Measurements from ENCODE around the gene ADORA1. TPM values are rescaled to one million over a fixed set of nuclear protein-coding genes. Genes with fewer than 3 reads are reported as not detected.

Gene ADORA1
- total and polyA plus RNA-seq, 2 donors = 0.28 to 0.64 TPM

- Histone ChIP-seq H3K36me3 (ENCODE audit: control insufficient read depth in 2 of 2, insufficient read depth in 2 of 2, low read length in 1 of 2) (no peaks in the 10 kb centered on the region), H3K27ac (ENCODE audit: low read depth in 1 of 2, low read length in 1 of 2) (no peak overlapping the region), H3K27me3 (ENCODE audit: control insufficient read depth in 2 of 2, insufficient read depth in 1 of 2, low read length in 1 of 2) (peaks cover 0 to 4% of the 10 kb centered on the region in 2 donors), H3K4me1 (ENCODE audit: control insufficient read depth in 2 of 2, insufficient read depth in 2 of 2, low read length in 2 of 2) (no peaks in the 10 kb centered on the region), H3K9me3 (ENCODE audit: control insufficient read depth in 2 of 2, insufficient read depth in 1 of 2, low read length in 1 of 2) (no peaks in the 10 kb centered on the region), H3K4me3 (ENCODE audit: low read length in 2 of 2) (no peak overlapping the region)
- DNase-seq (ENCODE audit: low read depth in 6 of 9, low spot score in 9 of 9) = no peak
- 90% methylated on average over 6 of the region's 6 CpGs for WGBS
These were observed 25.5 kb upstream of the ADORA1 start for GRCh38 chr1:203101813-203102634.

- H3K4me3 ChIP-seq (ENCODE audit: low read length in 2 of 2) = no peak overlapping the region
- no peak for DNase-seq (ENCODE audit: low read depth in 6 of 9, low spot score in 9 of 9)
- H3K9me3 ChIP-seq (ENCODE audit: control insufficient read depth in 2 of 2, insufficient read depth in 1 of 2, low read length in 1 of 2) = no peaks in the 10 kb centered on the region
- WGBS = 87% methylated on average over 4 of the region's 4 CpGs
- H3K27me3 ChIP-seq (ENCODE audit: control insufficient read depth in 2 of 2, insufficient read depth in 1 of 2, low read length in 1 of 2) = peaks cover 0 to 4% of the 10 kb centered on the region in 2 donors
- H3K27ac ChIP-seq (ENCODE audit: low read depth in 1 of 2, low read length in 1 of 2) = no peak overlapping the region
- H3K4me1 ChIP-seq (ENCODE audit: control insufficient read depth in 2 of 2, insufficient read depth in 2 of 2, low read length in 2 of 2) = no peaks in the 10 kb centered on the region
- no peaks in the 10 kb centered on the region for H3K36me3 ChIP-seq (ENCODE audit: control insufficient read depth in 2 of 2, insufficient read depth in 2 of 2, low read length in 1 of 2)
These were observed 24.3 kb upstream of the ADORA1 start for GRCh38 chr1:203103216-203103615.

- no peak for DNase-seq (ENCODE audit: low read depth in 6 of 9, low spot score in 9 of 9)
- Histone ChIP-seq H3K4me1 (ENCODE audit: control insufficient read depth in 2 of 2, insufficient read depth in 2 of 2, low read length in 2 of 2) (no peaks in the 10 kb centered on the region), H3K27ac (ENCODE audit: low read depth in 1 of 2, low read length in 1 of 2) (no peak overlapping the region), H3K9me3 (ENCODE audit: control insufficient read depth in 2 of 2, insufficient read depth in 1 of 2, low read length in 1 of 2) (no peaks in the 10 kb centered on the region), H3K27me3 (ENCODE audit: control insufficient read depth in 2 of 2, insufficient read depth in 1 of 2, low read length in 1 of 2) (peaks cover 0 to 2% of the 10 kb centered on the region in 2 donors), H3K36me3 (ENCODE audit: control insufficient read depth in 2 of 2, insufficient read depth in 2 of 2, low read length in 1 of 2) (no peaks in the 10 kb centered on the region), H3K4me3 (ENCODE audit: low read length in 2 of 2) (no peak overlapping the region)
- 96% methylated on average over 6 of the region's 6 CpGs for whole genome bisulfite sequencing
These were observed 23.6 kb upstream of the ADORA1 start for GRCh38 chr1:203103829-203104495.

GRCh38 chr1:203104789-203105390 is 22.6 kb upstream of the ADORA1 start:
- Histone ChIP-seq H3K27ac (ENCODE audit: low read depth in 1 of 2, low read length in 1 of 2) (no peak overlapping the region), H3K4me1 (ENCODE audit: control insufficient read depth in 2 of 2, insufficient read depth in 2 of 2, low read length in 2 of 2) (no peaks in the 10 kb centered on the region), H3K36me3 (ENCODE audit: control insufficient read depth in 2 of 2, insufficient read depth in 2 of 2, low read length in 1 of 2) (no peaks in the 10 kb centered on the region), H3K4me3 (ENCODE audit: low read length in 2 of 2) (no peak overlapping the region), H3K27me3 (ENCODE audit: control insufficient read depth in 2 of 2, insufficient read depth in 1 of 2, low read length in 1 of 2) (peaks cover 0 to 2% of the 10 kb centered on the region in 2 donors), H3K9me3 (ENCODE audit: control insufficient read depth in 2 of 2, insufficient read depth in 1 of 2, low read length in 1 of 2) (no peaks in the 10 kb centered on the region)
- no peak for DNase-seq (ENCODE audit: low read depth in 6 of 9, low spot score in 9 of 9)

- H3K27me3 ChIP-seq (ENCODE audit: control insufficient read depth in 2 of 2, insufficient read depth in 1 of 2, low read length in 1 of 2) = peaks cover 5 to 23% of the 10 kb centered on the region in 2 donors
- no peak overlapping the region for H3K4me3 ChIP-seq (ENCODE audit: low read length in 2 of 2)
- H3K4me1 ChIP-seq (ENCODE audit: control insufficient read depth in 2 of 2, insufficient read depth in 2 of 2, low read length in 2 of 2) = no peaks in the 10 kb centered on the region
- H3K27ac ChIP-seq (ENCODE audit: low read depth in 1 of 2, low read length in 1 of 2) = no peak overlapping the region
- 82% methylated on average over 2 of the region's 2 CpGs for WGBS
- peaks cover 0 to 1% of the 10 kb centered on the region in 2 donors for H3K9me3 ChIP-seq (ENCODE audit: control insufficient read depth in 2 of 2, insufficient read depth in 1 of 2, low read length in 1 of 2)
- H3K36me3 ChIP-seq (ENCODE audit: control insufficient read depth in 2 of 2, insufficient read depth in 2 of 2, low read length in 1 of 2) = no peaks in the 10 kb centered on the region
- DNase-seq (ENCODE audit: low read depth in 6 of 9, low spot score in 9 of 9) = no peak
These were observed 15.1 kb upstream of the ADORA1 start for GRCh38 chr1:203112475-203112874.

- DNase-seq (ENCODE audit: low read depth in 6 of 9, low spot score in 9 of 9) = no peak
- H3K9me3 ChIP-seq (ENCODE audit: control insufficient read depth in 2 of 2, insufficient read depth in 1 of 2, low read length in 1 of 2) = peaks cover 0 to 2% of the 10 kb centered on the region in 2 donors
- H3K27ac ChIP-seq (ENCODE audit: low read depth in 1 of 2, low read length in 1 of 2) = no peak overlapping the region
- H3K36me3 ChIP-seq (ENCODE audit: control insufficient read depth in 2 of 2, insufficient read depth in 2 of 2, low read length in 1 of 2) = no peaks in the 10 kb centered on the region
- peaks cover 7 to 31% of the 10 kb centered on the region in 2 donors for H3K27me3 ChIP-seq (ENCODE audit: control insufficient read depth in 2 of 2, insufficient read depth in 1 of 2, low read length in 1 of 2)
- WGBS = 95% methylated on average over 4 of the region's 4 CpGs
- no peaks in the 10 kb centered on the region for H3K4me1 ChIP-seq (ENCODE audit: control insufficient read depth in 2 of 2, insufficient read depth in 2 of 2, low read length in 2 of 2)
- no peak overlapping the region for H3K4me3 ChIP-seq (ENCODE audit: low read length in 2 of 2)
These were observed 14.2 kb upstream of the ADORA1 start for GRCh38 chr1:203113308-203113707.

GRCh38 chr1:203114202-203114601 is 13.3 kb upstream of the ADORA1 start:
- H3K27me3 ChIP-seq (ENCODE audit: control insufficient read depth in 2 of 2, insufficient read depth in 1 of 2, low read length in 1 of 2) = peaks cover 7 to 40% of the 10 kb centered on the region in 2 donors
- H3K9me3 ChIP-seq (ENCODE audit: control insufficient read depth in 2 of 2, insufficient read depth in 1 of 2, low read length in 1 of 2) = peaks cover 0 to 2% of the 10 kb centered on the region in 2 donors
- no peaks in the 10 kb centered on the region for H3K4me1 ChIP-seq (ENCODE audit: control insufficient read depth in 2 of 2, insufficient read depth in 2 of 2, low read length in 2 of 2)
- H3K4me3 ChIP-seq (ENCODE audit: low read length in 2 of 2) = no peak overlapping the region
- WGBS = 89% methylated on average over 7 of the region's 7 CpGs
- no peak overlapping the region for H3K27ac ChIP-seq (ENCODE audit: low read depth in 1 of 2, low read length in 1 of 2)
- H3K36me3 ChIP-seq (ENCODE audit: control insufficient read depth in 2 of 2, insufficient read depth in 2 of 2, low read length in 1 of 2) = no peaks in the 10 kb centered on the region
- DNase-seq (ENCODE audit: low read depth in 6 of 9, low spot score in 9 of 9) = no peak

GRCh38 chr1:203116091-203116820 is 11.3 kb upstream of the ADORA1 start:
- no peaks in the 10 kb centered on the region for H3K4me1 ChIP-seq (ENCODE audit: control insufficient read depth in 2 of 2, insufficient read depth in 2 of 2, low read length in 2 of 2)
- peaks cover 7 to 48% of the 10 kb centered on the region in 2 donors for H3K27me3 ChIP-seq (ENCODE audit: control insufficient read depth in 2 of 2, insufficient read depth in 1 of 2, low read length in 1 of 2)

More at GRCh38 chr1:203116091-203116820, 11.3 kb upstream of the ADORA1 start:
- WGBS = 89% methylated on average over 10 of the region's 10 CpGs
- H3K4me3 ChIP-seq (ENCODE audit: low read length in 2 of 2) = no peak overlapping the region
- no peaks in the 10 kb centered on the region for H3K36me3 ChIP-seq (ENCODE audit: control insufficient read depth in 2 of 2, insufficient read depth in 2 of 2, low read length in 1 of 2)
- DNase-seq (ENCODE audit: low read depth in 6 of 9, low spot score in 9 of 9) = no peak
- peaks cover 0 to 2% of the 10 kb centered on the region in 2 donors for H3K9me3 ChIP-seq (ENCODE audit: control insufficient read depth in 2 of 2, insufficient read depth in 1 of 2, low read length in 1 of 2)
- no peak overlapping the region for H3K27ac ChIP-seq (ENCODE audit: low read depth in 1 of 2, low read length in 1 of 2)

Data from thymus (tissue), 11 donors.